CD4-positive, alpha-beta T cell treated with Interleukin-15 for 4 hours (primary cell): ENCODE data around the gene EMC6.

Experiments
- DNase-seq: peaks from one replicate; pipeline ENCODE4 v3.0.0-alpha.2; 2020; ENCODE audit warnings: low spot score

EMC6 gene

DNA sequence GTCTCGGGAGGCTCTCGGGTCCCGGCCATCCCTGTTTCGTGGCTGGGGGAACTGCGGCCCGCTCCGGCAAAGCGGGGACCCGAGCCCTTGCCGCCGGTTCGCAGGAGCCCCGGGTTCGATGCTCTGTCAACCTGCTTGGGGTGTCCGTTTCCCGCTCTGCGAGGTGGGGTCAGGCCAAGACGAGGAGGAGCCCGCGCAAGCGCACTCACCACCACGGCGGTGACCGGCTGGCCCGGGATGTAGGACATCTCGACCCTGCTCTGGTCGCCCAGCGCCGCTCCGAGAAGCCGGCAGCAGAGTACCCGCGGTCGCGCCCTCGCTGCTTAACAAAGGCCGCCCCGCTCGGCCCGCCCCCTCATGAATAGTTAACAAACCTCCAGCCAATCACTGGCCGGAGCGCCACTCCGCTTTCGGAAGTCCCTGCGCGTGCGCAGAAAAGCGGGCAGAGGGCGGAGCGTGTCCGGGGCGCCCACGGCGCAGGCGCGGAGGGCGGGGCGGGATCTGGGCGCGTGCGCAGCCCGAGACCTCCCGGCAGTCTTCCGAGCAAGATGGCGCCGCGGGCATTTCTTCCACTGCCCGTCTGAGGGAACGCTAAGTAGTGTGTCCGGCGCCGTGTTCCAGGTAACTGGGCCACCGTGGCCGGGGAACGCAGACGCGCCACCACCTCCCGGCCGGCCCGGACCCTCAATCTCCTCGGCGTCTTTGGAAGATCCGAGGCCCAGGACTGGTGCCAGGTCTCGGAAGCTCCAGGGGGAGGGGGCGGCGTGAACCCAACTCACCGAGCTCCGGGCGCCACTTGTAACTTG lies at the start of gene EMC6, which contains the start of gene TAX1BP3:
TSS of gene EMC6 (plus strand) at position 534 of the 806 bp plus-strand sequence. CDS start 335 bp downstream, outside the sequence.
TSS of gene TAX1BP3 (minus strand) at position 300 of the 806 bp plus-strand sequence. CDS start at position 248, 52 bp downstream.
- DNase-seq: peak; percentile 97

DNA sequence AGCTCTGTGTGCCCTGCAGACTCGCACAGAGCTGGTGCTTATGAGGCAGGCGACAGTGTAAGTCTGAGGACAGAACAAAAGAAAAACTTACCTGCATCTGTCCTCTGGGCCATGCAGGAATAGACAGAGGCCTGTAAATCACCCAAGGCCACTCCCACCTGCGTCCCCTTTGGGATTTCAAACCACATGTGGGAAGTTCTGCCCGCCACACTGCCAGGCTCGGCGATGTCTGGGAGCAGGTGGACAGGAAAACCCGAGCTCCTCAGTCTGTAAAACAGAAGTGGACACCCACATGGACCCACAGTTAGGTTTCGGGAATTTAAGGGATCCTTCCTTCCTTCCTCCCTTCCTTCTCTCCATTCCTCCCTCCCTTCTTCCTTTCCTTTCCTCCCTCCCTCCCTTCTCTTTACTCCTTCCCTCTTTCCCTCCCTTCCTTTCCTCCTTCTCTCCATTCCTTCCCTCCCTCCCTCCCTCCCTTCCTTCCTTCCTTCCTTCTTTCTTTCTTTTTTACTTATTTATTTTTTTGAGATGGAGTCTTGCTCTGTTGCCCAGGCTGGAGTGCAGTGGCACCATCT lies 47.4 kb upstream of the EMC6 start:
- DNase-seq: no peak

DNA sequence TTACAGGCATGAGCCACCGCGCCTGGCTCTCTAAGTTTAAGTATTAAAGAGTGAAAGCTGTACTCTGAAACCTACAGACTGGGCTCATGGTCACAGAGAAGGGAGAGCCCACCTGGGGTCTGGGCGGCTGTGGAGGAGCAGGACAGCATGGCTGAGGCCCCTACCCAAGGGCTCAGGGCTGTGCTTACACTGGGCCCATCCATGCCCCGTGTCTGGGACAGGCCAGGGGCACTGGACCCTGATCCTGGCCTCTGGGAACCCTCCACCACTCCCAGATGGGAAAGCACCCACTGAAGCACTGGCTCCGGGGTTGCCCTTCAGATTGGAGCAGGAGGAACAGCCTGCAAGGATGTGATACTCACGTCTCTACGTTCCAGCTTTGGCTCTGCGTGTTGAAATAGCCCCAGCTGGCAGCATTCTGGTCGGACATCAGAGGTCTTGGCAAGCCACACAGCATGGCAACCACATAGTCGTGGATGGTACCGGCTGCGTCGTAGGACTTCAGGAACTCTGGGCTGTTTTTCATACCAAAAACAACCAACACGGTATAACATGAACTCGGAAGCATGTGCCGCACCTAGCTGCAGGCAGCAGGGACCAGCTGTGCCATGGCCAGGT lies 45.5 kb upstream of the EMC6 start:
- no peak for DNase-seq

DNA sequence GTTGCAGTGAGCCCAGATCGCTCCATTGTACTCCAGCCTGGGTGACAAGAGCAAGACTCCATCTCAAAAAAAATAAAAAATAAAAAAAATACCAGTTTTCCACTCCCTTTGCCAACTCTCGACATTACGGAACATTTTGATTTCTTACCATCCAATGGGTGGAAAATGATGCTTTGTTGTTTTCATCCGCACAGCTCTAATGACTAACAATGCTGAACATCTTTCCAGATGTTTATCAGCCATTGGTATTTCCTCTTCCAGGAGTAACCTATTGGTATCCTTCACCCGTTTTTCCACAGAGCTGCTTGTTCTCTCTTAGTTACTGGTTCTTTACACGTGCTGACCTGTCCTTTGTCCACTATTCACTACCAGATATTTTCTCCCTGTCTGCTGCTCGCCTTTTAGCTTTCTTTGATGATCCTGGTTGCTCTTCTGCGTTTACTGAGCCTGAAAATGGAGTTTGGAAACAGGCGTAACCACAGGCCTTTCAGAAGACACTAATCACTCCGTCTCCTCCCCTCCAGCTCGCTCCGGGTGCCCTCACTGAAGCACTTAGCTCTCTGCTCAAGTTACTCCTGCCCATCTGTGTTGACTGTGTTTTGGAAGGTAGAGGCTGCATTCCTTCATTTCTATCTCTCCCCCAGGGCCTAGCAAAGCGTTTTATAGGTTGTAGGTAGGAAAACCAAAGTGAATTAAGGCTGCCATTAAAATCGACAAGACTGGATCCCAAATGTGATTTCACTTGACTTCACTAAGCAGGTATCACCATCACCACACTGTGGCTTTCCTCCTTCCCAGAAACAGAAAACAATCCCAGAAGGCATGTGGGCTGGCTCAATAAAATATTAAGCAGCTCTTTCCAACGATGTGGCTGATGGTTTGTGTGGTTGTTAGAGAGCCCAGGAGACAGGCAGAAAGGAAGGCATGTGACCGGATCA lies 41.5 kb upstream of the EMC6 start:
- DNase-seq: no peak

DNA sequence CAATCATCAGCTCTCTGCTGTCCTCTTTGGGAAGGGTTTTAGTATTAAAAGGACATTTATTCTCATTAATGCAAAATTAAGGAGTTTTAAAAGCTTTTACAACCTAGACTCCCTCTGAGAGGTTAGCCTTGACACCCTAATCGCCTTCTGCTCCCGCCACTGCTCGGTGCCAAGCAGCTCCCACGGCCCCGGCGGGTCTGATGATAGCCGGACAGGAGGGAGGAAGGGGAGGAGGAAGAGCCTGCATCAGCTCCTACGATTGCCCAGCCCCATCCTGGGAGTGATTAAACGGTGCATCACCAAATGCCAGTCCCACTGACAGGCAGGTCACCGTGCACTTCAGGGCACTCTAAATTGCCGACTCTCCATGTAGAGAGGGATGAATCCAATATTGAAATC lies 40.8 kb upstream of the EMC6 start:
- DNase-seq: no peak

DNA sequence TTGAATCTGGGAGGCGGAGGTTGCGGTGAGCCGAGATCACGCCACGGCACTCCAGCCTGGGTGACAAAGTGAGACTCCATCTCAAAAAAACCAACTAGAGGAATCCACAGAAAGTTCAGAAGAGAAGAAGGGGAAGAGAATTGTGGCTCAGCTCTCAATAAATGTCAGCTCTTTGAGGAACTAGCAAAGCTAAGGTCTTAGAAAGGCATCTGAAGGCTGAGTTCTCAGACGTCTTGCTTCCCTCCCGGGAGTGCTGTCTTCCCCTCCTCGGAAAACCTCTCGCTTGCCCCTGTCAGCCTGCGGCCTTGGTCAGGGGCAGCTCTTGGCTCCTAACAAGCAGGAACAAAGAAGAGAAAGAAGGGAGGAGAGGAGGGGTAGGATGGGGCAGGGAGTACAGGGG lies 37.8 kb upstream of the EMC6 start:
- no peak for DNase-seq

DNA sequence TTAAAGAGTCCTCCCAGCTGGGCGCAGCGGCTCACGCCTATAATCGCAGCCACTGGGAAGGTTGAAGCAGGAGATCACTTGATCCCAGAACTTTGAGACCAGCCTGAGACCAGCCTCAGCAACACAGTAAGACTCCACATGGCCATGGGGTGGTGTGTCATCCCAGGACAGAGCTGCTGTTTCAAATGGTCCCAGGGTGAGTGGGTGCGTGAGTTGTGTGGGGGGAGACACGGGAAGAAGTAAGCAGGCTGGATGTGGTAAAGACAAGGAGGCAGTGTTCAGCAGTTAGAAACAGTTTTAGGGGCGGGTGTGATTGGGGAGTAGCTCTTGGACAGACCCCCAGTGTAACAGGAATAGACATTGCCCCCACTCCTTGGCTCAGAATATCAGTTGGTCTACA lies 36.3 kb upstream of the EMC6 start:
- DNase-seq: no peak

DNA sequence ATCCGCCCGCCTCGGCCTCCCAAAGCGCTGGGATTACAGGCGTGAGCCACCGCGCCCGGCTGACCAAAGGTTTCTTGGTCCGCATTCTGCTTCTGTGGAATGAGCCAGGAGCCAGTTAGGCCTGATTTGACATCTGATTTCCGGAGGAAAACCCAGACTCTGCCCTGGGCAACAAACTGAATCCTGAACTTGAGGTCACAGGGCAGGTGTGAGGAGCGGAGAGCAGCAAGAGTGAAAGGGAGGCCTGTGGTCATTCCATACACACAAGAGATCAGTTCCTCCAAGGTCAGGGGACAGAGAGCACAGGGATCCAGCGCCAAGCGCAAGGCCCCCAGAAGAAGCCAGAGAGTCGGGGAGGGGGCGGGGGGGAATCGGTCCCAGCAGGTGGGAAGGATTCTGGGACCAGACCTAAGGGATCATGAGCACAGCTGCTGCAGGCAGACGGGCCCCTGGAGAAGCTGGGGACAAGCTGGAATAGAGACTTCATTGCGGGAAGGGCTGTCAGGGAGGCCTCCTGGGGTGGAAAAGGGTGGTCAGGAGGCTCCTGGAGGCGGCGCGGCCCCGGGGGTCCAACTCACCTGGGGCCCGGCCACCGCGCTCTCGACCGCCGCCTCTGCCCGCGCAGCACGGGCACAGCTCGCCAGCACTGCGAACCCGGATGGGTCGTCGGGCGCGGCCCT lies 33.0 kb upstream of the EMC6 start:
- DNase-seq: no peak

DNA sequence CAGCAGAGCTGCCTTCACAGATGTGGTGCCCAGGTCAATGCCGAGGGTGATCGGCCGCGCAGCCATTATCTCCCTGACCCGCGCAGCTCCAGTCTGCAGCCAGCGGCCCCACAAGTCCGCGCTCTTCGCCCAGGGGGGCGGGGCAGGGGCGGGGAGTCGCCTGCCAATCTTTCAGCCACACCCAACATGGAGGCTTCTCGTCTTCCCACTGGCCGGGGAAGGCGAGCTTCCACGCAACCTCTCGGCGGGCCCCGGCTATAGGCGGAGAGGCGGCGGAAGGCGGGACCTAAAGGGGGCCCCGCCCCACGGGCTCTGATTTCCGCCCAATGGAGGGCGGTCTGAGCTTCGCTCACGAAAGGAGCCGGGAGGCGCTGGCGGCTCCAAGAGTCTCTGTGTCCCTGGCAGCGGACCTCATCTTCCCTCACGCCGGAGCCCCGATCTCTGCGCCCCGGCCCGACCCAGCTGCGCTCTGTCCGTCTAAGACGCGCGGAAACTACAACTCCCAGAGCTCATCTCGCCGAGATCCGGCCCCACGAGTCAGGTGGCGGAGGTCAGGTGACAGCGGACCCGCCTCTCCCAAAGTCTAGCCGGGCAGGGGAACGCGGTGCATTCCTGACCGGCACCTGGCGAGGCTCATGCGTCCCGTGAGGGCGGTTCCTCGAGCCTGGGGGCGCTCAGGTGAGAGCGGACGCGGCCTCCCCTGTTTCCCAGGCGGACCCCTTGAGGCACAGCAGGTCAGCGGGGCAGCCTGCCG lies 32.3 kb upstream of the EMC6 start, which contains the start of the genes CTNS and SHPK:
TSS of gene CTNS (plus strand) at position 607 of the 754 bp plus-strand sequence. CDS start 3,447 bp downstream, outside the sequence.
TSS of gene SHPK (minus strand) at position 97 of the 754 bp plus-strand sequence. CDS start at position 66, 31 bp downstream.
- DNase-seq: peak; percentile 94

DNA sequence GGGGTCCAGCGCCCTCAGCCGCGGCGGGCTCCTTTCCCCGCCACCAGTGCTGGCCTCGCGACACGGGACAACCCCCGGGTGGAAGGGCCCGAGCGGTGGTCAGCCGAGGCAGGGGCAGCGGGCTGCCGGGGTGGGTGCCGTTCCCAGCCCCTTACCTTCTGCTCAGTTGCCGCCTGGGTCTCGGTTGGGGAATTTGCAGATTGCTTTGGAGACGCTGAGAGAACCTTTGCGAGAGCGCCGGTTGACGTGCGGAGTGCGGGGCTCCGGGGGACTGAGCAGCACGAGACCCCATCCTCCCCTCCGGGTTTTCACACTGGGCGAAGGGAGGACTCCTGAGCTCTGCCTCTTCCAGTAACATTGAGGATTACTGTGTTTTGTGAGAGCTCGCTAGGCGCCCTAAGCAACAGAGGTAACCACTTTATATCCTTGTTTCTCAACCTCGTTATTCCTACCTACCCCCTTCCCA lies 31.7 kb upstream of the EMC6 start:
- no peak for DNase-seq

DNA sequence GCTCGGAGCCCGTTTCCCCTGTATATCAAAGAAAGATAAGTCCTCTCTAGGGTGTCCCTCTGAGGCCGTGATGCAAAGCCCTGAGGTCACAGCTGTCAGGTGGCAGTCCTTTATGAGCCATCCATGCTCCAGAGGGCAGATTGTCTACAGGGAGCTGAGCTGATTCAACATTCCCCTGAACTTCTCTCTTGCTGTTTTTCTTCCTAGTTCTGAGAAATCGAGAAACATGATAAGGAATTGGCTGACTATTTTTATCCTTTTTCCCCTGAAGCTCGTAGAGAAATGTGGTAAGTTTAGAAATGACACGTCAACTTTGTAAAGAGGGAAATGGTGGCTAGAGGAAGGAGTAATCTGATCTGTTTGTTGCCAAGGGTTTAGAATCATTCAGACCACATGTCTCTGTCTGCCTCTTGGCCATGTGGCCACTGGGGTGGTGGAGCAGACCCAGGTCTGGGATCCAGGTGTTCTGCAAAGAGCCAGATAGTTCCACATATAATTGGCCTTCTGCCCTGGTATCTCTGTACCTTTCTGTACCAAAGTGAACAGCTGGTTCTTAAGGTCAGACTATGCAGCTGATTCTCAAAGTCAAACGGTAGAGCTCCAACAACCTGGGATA lies 28.5 kb upstream of the EMC6 start:
- DNase-seq: no peak

DNA sequence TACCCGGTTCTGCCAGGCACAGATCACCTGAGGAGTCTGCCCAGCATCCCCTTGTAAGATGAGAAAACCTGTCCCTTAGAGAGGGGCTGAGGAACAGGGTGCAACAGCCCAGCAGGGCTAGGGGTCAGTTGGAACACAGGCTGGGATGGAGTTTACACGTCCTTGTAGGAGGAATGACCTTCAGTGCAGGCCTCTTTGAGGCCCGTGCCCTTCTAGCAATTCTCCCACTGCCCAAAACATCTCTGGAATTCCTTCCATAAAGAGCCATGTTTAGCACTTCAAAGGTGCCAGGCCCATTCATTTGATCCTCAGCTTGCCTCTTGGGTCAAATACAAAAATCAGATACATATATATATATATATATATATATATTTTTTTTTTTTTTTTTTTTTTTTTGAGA lies 27.6 kb upstream of the EMC6 start:
- no peak for DNase-seq

DNA sequence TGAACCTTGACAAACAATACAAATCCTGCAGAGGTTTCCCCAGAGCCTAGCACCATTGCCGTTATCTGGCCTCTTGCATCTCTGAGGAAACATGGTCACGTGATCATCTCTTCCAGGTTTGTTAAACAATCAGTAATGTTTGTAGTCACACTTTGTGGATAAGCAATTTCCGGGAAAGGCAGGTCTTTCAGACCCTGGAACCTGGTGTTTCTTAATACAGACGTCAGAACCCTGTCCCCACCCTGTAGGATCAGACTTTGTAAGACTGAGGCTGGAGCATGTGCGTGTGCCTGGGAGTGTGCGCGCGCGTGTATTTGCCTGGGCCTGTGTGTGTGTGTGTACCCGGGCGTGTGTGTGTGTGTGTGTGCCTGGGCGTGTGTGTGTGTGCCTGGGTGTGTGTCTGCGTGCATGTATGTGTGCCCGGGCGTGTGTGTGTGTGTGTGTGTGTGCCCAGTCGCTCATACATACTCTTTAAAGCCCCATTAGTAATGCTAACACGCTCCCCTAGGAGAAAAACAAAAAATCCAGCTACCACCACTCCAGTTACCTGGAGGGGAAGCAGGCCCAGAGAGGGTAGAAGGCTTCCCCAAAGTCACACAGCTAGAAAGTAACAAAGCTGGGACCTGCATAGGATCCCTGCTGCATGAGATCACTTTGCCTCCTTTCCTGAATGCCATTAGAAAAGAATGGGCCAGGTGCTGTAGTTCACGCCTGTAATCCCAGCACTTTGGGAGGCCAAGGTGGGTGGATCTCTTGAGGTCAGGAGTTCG lies 26.7 kb upstream of the EMC6 start:
- no peak for DNase-seq

DNA sequence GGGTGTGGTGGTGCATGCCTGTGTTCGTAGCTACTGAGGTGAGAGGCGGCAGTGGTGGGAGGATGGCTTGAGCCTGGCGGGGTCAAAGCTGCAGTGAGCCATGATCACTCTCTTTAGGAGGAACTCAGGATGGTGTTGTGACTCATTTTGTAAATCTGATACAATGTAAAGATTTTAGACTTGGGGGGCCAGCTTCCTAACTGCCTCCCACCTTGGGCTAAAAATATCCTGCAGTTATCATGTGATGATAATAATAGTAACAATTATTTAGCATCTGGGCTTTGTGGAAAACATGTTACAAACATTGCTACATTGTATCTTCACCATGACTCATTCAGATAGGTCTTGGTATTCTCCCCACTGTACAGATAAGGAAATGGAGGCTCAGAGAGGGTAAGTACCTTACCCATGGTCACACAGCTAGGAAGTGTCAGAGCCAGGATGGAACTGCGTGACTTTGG lies 24.7 kb upstream of the EMC6 start:
- DNase-seq: no peak

DNA sequence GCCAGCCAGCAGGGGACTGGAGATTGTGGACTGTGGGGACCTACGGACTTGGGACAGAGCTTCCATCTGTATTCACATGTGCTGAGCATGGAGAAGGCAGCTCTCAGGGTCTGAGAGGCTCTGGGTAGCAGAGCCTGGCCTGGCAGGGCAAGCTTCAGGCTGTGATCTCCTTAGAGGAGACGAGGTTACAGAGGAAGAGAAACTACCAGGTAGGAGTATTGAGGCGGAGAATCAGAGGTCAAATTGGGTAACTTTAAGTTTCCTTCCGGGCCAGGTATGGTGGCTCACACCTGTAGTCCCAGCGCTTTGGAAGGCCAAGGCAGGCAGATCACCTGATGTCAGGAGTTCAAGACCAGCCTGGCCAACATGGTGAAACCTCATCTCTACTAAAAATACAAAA lies 23.3 kb upstream of the EMC6 start:
- DNase-seq: no peak

DNA sequence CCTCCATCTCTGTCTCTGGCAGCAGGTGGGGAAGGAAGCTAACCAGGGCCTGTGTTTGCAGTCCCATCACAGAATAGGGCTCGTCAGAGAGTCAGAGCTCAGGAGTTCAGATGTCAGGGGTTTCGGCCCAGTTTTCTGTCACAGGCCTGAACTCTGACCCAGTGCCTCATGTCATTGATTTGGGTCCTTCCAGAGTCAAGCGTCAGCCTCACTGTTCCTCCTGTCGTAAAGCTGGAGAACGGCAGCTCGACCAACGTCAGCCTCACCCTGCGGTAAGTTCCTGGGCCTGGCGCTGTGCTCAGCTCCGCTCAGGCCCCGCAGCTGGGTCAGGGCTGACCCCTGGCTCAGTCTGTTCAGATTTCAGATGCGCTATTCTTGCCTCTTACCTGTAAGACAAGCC lies 21.4 kb upstream of the EMC6 start:
- no peak for DNase-seq

DNA sequence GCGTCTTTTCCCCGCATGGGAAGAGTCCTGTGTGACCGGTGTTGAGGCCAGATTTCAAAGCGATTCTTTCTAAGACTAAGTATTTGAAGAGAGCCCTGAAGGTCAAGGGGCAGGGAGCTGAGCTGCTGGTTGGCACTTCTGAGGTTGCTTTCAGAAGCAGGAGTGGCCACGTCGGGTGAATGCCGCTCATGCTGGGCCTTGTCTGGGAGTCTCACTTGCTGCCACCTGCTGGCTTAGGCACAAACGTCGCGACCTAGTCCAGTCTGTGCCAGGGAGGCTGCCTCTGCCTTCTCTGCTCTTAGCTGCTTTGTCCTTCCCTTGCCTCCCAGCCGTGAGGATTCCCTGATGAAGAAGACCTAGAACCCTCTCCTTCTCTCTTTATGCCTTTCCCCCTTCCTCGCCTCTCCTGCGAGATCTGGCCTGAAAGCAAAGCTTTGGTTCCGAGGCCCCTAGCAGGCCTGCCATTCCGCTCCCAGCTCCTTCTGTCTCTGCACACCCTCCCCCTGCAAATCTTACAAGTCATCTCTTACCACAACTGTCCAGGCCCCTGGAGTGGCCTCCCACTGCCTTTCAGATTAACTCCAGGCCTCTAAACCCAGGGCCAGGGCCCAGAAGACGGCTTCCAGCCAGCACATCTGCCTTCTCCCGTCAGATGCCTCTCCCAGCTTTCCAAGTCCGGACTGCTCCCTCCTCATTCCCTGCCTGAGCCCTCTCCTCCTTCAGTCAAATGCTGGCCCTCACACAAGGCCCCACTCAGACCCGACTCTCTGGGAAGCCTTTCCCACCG lies 20.6 kb upstream of the EMC6 start:
- DNase-seq: peak; percentile 15

DNA sequence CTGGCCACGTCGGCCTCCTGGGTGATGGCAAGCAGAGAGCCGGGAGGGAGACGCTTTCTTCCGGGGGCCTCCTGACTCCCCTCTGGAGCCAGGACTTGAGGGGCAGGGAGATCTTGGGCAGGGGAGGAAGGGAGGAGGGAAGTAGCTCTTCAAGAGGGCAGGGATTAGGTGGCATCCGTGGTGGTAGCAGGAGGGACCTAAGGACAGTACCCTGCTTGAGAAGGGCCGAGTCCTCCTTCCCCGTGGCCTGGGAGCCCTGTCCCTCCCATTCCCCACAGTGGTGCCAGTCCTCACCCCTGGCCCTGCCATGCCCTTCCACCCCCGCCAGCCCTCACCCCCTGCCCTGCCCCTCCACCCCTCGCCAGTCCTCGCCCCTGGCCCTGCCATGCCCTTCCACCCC lies 12.8 kb upstream of the EMC6 start:
- no peak for DNase-seq
